Retinal pigment epithelial cell (primary cell): ENCODE results near the gene SSUH2.

Experiments
- DNase-seq: peaks from one replicate; pipeline ENCODE4 v3.0.0-alpha.2; 2010; ENCODE audit warnings: low read depth
- H3K4me3 ChIP-seq: 2 replicates; pipeline ENCODE4 v1.5.1; 2011; ENCODE audit warnings: mild to moderate bottlenecking, low read length, control low read depth, moderate library complexity
- TF ChIP-seq, protein P1 (sequence below): conservative IDR thresholded peaks from 2 replicates; pipeline ENCODE4 v1.5.1; 2011; ENCODE audit warnings: low read depth, low read length, control low read depth, inconsistent platforms

The SSUH2 gene

GRCh38 chr3:8576436-8576835 lies 68.2 kb downstream of the SSUH2 start:
- DNase-seq = no peak
- TF ChIP-seq, protein P1, sequence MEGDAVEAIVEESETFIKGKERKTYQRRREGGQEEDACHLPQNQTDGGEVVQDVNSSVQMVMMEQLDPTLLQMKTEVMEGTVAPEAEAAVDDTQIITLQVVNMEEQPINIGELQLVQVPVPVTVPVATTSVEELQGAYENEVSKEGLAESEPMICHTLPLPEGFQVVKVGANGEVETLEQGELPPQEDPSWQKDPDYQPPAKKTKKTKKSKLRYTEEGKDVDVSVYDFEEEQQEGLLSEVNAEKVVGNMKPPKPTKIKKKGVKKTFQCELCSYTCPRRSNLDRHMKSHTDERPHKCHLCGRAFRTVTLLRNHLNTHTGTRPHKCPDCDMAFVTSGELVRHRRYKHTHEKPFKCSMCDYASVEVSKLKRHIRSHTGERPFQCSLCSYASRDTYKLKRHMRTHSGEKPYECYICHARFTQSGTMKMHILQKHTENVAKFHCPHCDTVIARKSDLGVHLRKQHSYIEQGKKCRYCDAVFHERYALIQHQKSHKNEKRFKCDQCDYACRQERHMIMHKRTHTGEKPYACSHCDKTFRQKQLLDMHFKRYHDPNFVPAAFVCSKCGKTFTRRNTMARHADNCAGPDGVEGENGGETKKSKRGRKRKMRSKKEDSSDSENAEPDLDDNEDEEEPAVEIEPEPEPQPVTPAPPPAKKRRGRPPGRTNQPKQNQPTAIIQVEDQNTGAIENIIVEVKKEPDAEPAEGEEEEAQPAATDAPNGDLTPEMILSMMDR = no peak
- no peak overlapping the region for H3K4me3 ChIP-seq

DNA sequence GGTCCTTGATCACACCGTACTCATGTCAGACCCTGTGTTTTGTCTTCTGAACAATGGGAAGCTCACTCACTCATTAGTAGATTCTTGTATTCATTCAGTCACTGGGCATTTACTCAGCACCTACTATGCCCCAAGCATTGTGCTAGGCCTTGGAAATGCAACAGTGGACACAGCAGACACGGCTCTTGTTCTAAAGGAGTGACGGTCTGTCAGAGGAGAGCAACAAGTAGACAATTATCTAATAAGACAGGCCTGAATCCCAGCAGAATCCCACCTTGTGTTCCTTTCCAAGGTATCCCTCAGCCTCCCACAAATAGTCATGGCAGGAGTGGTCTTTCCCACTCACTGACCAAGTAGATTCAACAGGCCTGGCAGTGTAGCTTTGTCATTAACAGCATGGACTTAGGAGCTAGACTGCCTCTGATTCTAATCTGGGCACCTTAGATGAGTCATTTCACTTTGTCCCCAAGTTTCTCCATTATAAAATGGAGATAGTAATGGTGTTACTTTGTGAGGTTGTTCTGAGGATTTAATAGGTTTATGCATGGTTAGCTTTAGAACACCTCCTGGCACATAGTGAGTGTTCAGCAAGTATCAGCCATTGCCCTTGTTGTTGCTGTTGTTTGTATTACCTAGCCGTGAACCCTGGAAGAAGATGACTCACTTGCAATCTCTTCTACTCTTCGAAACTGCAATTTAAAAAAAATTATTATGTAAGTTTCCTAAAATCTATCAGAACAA lies 69.1 kb downstream of the SSUH2 start:
- DNase-seq = no peak
- H3K4me3 ChIP-seq = no peak overlapping the region
- TF ChIP-seq, protein P1 = no peak

DNA sequence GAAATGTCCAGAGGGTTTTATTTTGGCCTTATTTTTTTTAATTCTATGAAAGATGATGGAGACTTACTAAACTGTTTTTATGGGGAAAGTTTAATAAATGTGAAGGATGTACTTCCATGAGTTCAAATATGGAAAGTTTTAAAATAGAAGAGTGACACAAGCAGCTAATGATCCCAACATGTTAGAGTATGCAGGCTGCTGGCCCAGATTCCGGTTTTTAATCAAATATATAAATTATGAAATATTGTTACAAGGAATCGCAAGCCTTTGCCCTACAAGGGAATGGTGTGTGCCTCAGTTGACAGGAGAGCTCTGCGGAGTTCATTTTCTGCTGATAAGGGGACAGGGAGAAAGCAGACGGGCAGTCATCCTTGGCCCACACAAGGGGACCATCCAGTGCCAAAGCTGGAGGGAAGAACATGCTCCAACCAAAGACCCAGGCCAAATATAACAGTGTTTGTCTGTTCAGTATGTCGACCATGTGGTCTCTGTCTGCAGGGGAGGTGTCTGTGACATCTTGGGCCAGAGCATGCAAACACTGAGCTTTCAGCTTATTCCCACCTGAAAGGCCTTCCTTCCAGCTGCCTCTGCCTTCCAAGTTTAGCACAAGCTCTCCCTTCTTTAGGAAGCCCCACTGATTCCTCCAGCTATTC lies 69.8 kb downstream of the SSUH2 start:
- TF ChIP-seq, protein P1 = no peak
- no peak overlapping the region for H3K4me3 ChIP-seq
- DNase-seq = no peak

GRCh38 chr3:8574040-8574669 lies 70.4 kb downstream of the SSUH2 start:
- TF ChIP-seq, protein P1 = no peak

DNA sequence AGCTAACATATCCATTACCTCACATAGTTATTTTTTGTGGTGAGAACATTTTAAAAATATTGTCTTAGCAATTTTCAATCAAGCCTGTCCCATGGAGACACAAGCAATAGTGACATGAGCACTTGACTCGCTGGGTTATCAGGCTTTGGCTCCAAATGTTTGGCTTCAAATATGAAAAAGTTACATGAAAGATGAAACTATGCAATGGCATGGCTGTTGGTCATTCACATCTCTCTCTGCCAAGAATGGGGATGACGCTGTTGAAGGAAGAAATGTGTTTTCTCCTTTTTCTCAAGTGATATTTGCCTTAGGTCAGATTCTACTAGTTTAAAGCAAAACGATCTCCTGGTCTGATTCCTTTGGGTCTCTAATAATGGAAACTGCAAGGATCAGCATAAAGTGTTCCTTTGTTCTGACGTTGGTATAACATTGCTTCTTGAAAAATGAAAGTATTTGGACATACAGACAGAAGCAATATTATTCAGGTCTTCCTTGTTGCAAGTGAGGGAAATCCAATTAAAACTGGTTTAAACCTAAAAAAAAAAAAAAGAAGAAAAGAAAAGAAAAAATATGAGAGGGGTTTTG lies 71.2 kb downstream of the SSUH2 start:
- H3K4me3 ChIP-seq = no peak overlapping the region
- no peak for DNase-seq
- TF ChIP-seq, protein P1 = no peak

More at GRCh38 chr3:8574040-8574669, 70.4 kb downstream of the SSUH2 start:
- DNase-seq = no peak
- H3K4me3 ChIP-seq = no peak overlapping the region

DNA sequence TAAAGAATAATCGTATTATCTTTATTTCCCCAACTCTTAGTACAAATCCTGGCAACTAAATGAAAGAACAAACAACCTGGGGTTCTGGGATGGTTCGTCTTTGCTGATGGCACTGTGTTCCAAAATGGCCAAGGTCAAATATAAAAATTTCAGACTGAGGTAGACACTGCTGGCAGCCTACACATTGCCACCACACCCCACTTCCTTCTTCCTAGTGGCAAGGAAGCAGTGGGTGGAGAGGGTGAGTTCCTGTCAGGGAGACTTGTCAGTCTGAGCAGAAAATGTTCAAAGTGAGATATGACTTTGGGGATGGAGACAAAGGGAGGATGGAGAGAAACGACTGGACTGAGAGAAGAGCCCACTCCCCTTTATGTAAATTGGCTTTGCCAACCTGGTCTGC lies 73.3 kb downstream of the SSUH2 start:
- TF ChIP-seq, protein P1 = no peak
- H3K4me3 ChIP-seq = no peak overlapping the region
- DNase-seq = no peak
